SJSA1 (cell line): ENCODE results near the gene SRRM1. TPM values are rescaled to one million over a fixed set of nuclear protein-coding genes. Genes with fewer than 3 reads are reported as not detected.

Source experiments
- DNase-seq, 2 experiments: peaks; one replicate each; pipeline ENCODE4 v3.0.0-alpha.2; 2015 to 2020; ENCODE audit warnings: low spot score in 2 of 2, low read depth in 1 of 2
- H3K27ac ChIP-seq: fragments of 250-450 bp; sonication (Bioruptor Pico); 2 replicates; pipeline ENCODE4 v1.5.1; 2020; ENCODE audit warnings: mild to moderate bottlenecking, moderate library complexity
- H3K27me3 ChIP-seq: fragments of 250-450 bp; sonication (Bioruptor Pico); replicated peaks from 2 replicates; pipeline ENCODE4 v1.5.1; 2020; ENCODE audit warnings: mild to moderate bottlenecking, moderate library complexity
- H3K36me3 ChIP-seq: fragments of 250-450 bp; sonication (Bioruptor Pico); 2 replicates; pipeline ENCODE4 v1.5.1; 2020; ENCODE audit warnings: mild to moderate bottlenecking
- H3K4me1 ChIP-seq: fragments of 250-450 bp; sonication (Bioruptor Pico); replicated peaks from 2 replicates; pipeline ENCODE4 v1.6.1; 2021; ENCODE audit warnings: mild to moderate bottlenecking
- H3K4me3 ChIP-seq: fragments of 250-450 bp; sonication (Bioruptor Pico); 2 replicates; pipeline ENCODE4 v1.5.1; 2020; ENCODE audit warnings: mild to moderate bottlenecking
- H3K9me3 ChIP-seq: fragments of 250-450 bp; sonication (Bioruptor Pico); replicated peaks from 2 replicates; pipeline ENCODE4 v1.5.1; 2020; ENCODE audit warnings: mild to moderate bottlenecking
- total RNA-seq: library from RNA; depleted of rRNA; stranded (reverse); fragments of >200 nt; shearing (Covaris generic); gene quantifications from 2 replicates; pipeline ENCODE4 v1.2.3, GENCODE V29; 2014

SRRM1 gene
- total RNA-seq, 1 experiment from 2014 or later = 35.9 TPM

GRCh38 chr1:24635195-24635843 is 7.8 kb upstream of the SRRM1 start:
- Histone ChIP-seq H3K27me3 (no peaks in the 10 kb centered on the region), H3K4me3 (no peak overlapping the region), H3K4me1 (no peaks in the 10 kb centered on the region; the same call in 1 of the 2 replicates), H3K9me3 (no peaks in the 10 kb centered on the region), H3K27ac (no peak overlapping the region), H3K36me3 (no peaks in the 10 kb centered on the region)
- DNase-seq = peak in 1 of 2 experiments; percentile 62

- no peaks in the 10 kb centered on the region for H3K27me3 ChIP-seq
- H3K36me3 ChIP-seq = no peaks in the 10 kb centered on the region
- no peaks in the 10 kb centered on the region for H3K9me3 ChIP-seq
- peaks cover 5% of the 10 kb centered on the region for H3K4me1 ChIP-seq
- H3K4me3 ChIP-seq = no peak overlapping the region
- H3K27ac ChIP-seq = no peak overlapping the region
- no peak for DNase-seq
Measured at GRCh38 chr1:24636661-24637357, 6.3 kb upstream of the SRRM1 start.

- no peaks in the 10 kb centered on the region for H3K27me3 ChIP-seq
- no peak overlapping the region for H3K4me3 ChIP-seq
- H3K9me3 ChIP-seq = 0 out of 2 replicates have a peak, but pooled peaks cover 2% of the 10 kb centered on the region
- H3K27ac ChIP-seq = no peak overlapping the region
- H3K36me3 ChIP-seq = peaks cover 12% of the 10 kb centered on the region
- no peak for DNase-seq
- H3K4me1 ChIP-seq = peaks cover 6% of the 10 kb centered on the region
Measured at GRCh38 chr1:24639094-24639493, 4.0 kb upstream of the SRRM1 start.

GRCh38 chr1:24639881-24640280 is 3.2 kb upstream of the SRRM1 start:
- H3K4me3 ChIP-seq = no peak overlapping the region
- 0 out of 2 replicates have a peak, but pooled peaks cover 2% of the 10 kb centered on the region for H3K9me3 ChIP-seq
- H3K27ac ChIP-seq = no peak overlapping the region
- H3K36me3 ChIP-seq = peaks cover 19% of the 10 kb centered on the region
- no peaks in the 10 kb centered on the region for H3K27me3 ChIP-seq
- H3K4me1 ChIP-seq = peaks cover 13% of the 10 kb centered on the region
- DNase-seq = peak in 1 of 2 experiments; percentile 12

GRCh38 chr1:24640288-24640687 is 2.8 kb upstream of the SRRM1 start:
- Histone ChIP-seq H3K27ac (no peak overlapping the region), H3K4me3 (no peak overlapping the region), H3K36me3 (peaks cover 23% of the 10 kb centered on the region), H3K4me1 (peaks cover 17% of the 10 kb centered on the region), H3K27me3 (no peaks in the 10 kb centered on the region), H3K9me3 (0 out of 2 replicates have a peak, but pooled peaks cover 2% of the 10 kb centered on the region)
- no peak for DNase-seq

GRCh38 chr1:24641646-24642151 is 1.4 kb upstream of the SRRM1 start:
- Histone ChIP-seq H3K9me3 (0 out of 2 replicates have a peak, but pooled peaks cover 2% of the 10 kb centered on the region), H3K27me3 (no peaks in the 10 kb centered on the region), H3K36me3 (peaks cover 36% of the 10 kb centered on the region), H3K27ac (peak overlapping the region; percentile 89), H3K4me3 (peak overlapping the region; percentile 55), H3K4me1 (peaks cover 18% of the 10 kb centered on the region)
- DNase-seq = peak in 1 of 2 experiments; percentile 45

- peak overlapping the region; percentile 55 for H3K4me3 ChIP-seq
- DNase-seq = no peak
Measured at GRCh38 chr1:24643363-24644099, 429 bp downstream of the SRRM1 start.

GRCh38 chr1:24644100-24644384 is 940 bp downstream of the SRRM1 start:
- no peaks in the 10 kb centered on the region for H3K27me3 ChIP-seq
- peaks cover 18% of the 10 kb centered on the region for H3K4me1 ChIP-seq
- DNase-seq = peak in 1 of 2 experiments; percentile 12
- peak overlapping the region; percentile 55 for H3K4me3 ChIP-seq
- H3K27ac ChIP-seq = no peak overlapping the region
- H3K36me3 ChIP-seq = peaks cover 59% of the 10 kb centered on the region
- H3K9me3 ChIP-seq = 0 out of 2 replicates have a peak, but pooled peaks cover 2% of the 10 kb centered on the region

More at GRCh38 chr1:24643363-24644099, 429 bp downstream of the SRRM1 start:
- Histone ChIP-seq H3K27ac (peak overlapping the region; percentile 53), H3K4me1 (peaks cover 18% of the 10 kb centered on the region), H3K9me3 (0 out of 2 replicates have a peak, but pooled peaks cover 2% of the 10 kb centered on the region), H3K36me3 (peaks cover 54% of the 10 kb centered on the region), H3K27me3 (no peaks in the 10 kb centered on the region)

- H3K27me3 ChIP-seq = no peaks in the 10 kb centered on the region
- no peak overlapping the region for H3K4me3 ChIP-seq
- H3K27ac ChIP-seq = no peak overlapping the region
- H3K36me3 ChIP-seq = peaks cover 95% of the 10 kb centered on the region
- no peak for DNase-seq
- peaks cover 12% of the 10 kb centered on the region for H3K4me1 ChIP-seq
- H3K9me3 ChIP-seq = no peaks in the 10 kb centered on the region
Measured at GRCh38 chr1:24648919-24649318, 5.8 kb downstream of the SRRM1 start.

- no peak overlapping the region for H3K4me3 ChIP-seq
- no peaks in the 10 kb centered on the region for H3K27me3 ChIP-seq
- H3K9me3 ChIP-seq = no peaks in the 10 kb centered on the region
- no peaks in the 10 kb centered on the region for H3K4me1 ChIP-seq
- H3K36me3 ChIP-seq = peaks cover 98% of the 10 kb centered on the region
- DNase-seq = no peak
- no peak overlapping the region for H3K27ac ChIP-seq
Measured at GRCh38 chr1:24652382-24652781, 9.3 kb downstream of the SRRM1 start.

- H3K36me3 ChIP-seq = peaks cover 98% of the 10 kb centered on the region
- DNase-seq = no peak
- no peaks in the 10 kb centered on the region for H3K4me1 ChIP-seq
- no peaks in the 10 kb centered on the region for H3K9me3 ChIP-seq
- no peak overlapping the region for H3K4me3 ChIP-seq
- no peaks in the 10 kb centered on the region for H3K27me3 ChIP-seq
- no peak overlapping the region for H3K27ac ChIP-seq
Measured at GRCh38 chr1:24654010-24654409, 10.9 kb downstream of the SRRM1 start.

- Histone ChIP-seq H3K9me3 (no peaks in the 10 kb centered on the region), H3K27ac (no peak overlapping the region), H3K4me3 (no peak overlapping the region), H3K27me3 (no peaks in the 10 kb centered on the region), H3K4me1 (no peaks in the 10 kb centered on the region), H3K36me3 (peaks cover 98% of the 10 kb centered on the region)
- no peak for DNase-seq
Measured at GRCh38 chr1:24656046-24656445, 12.9 kb downstream of the SRRM1 start.

GRCh38 chr1:24657781-24658180 is 14.7 kb downstream of the SRRM1 start:
- Histone ChIP-seq H3K27me3 (no peaks in the 10 kb centered on the region), H3K36me3 (peaks cover 100% of the 10 kb centered on the region), H3K4me1 (no peaks in the 10 kb centered on the region), H3K27ac (no peak overlapping the region), H3K9me3 (no peaks in the 10 kb centered on the region), H3K4me3 (no peak overlapping the region)
- no peak for DNase-seq
